M059J (cell line): ENCODE data around the gene CLTRN. TPM values are rescaled to one million over a fixed set of nuclear protein-coding genes. Genes with fewer than 3 reads are reported as not detected.
"Not testable (repeated sequence)": the region's sequence is repeated elsewhere in the genome, so short reads cannot be mapped to it uniquely, and the experiment has no call there.

ENCODE experiments used
- DNase-seq: peaks from one replicate; pipeline ENCODE4 v3.0.0-alpha.2; 2012; ENCODE audit warnings: low read depth
- total RNA-seq: library from RNA; depleted of rRNA; stranded (reverse); fragments of >200 nt; shearing (Covaris generic); gene quantifications from 2 replicates; pipeline ENCODE4 v1.2.3, GENCODE V29; 2014

The CLTRN gene
- total RNA-seq, 1 experiment from 2014 or later = 4.4 TPM

DNA sequence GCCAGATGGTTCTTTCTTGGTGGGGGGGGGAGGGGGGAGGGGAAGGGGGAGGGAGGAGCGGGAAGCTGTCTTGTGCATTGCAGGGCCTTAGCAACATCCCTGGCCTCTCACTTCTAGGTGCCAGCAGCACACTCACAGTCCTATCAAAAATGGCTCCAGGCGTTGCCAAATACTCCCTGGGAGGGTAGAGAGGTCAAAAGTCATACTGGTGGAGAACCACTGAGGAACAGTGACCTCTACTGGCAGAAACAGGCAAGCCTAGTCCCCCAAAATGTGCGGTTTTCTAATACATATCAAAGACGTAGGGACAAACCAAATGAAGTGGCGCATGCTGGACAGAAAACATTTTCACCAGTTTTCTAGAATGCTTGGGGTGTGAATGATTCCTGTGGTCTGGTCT lies 17.1 kb downstream of the CLTRN start:
- not testable (repeated sequence) for DNase-seq

- DNase-seq = no peak
Measured at GRCh38 chrX:15646543-15646942, 18.1 kb downstream of the CLTRN start.

DNA sequence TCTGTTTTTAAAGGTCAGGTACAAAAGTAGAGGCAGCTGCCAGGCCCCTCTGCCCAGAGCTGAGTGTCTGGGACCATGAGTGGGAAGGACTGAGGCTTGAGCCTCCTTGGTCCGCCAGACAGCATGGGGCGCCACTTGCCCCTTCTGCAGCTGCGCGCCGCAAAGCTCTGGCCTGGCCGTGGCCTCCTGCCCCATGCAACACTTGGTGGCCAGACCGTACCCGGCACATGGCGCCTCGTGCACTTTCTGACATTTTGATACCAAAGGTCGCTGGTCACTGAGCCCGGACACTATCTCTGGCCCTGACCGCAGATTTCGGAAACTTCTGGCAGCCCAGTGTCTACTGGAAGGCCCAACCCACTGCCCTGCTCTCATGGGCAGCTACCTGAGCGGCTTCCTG lies 18.6 kb downstream of the CLTRN start:
- no peak for DNase-seq

GRCh38 chrX:15645266-15645665 lies 19.3 kb downstream of the CLTRN start:
- peak; percentile 32 for DNase-seq

GRCh38 chrX:15644560-15644872 lies 20.1 kb downstream of the CLTRN start:
- no peak for DNase-seq

GRCh38 chrX:15643786-15644559 lies 20.6 kb downstream of the CLTRN start:
- DNase-seq = no peak

GRCh38 chrX:15631637-15632036 lies 33.0 kb downstream of the CLTRN start:
- no peak for DNase-seq

GRCh38 chrX:15623054-15623453 lies 41.6 kb downstream of the CLTRN start:
- no peak for DNase-seq

DNA sequence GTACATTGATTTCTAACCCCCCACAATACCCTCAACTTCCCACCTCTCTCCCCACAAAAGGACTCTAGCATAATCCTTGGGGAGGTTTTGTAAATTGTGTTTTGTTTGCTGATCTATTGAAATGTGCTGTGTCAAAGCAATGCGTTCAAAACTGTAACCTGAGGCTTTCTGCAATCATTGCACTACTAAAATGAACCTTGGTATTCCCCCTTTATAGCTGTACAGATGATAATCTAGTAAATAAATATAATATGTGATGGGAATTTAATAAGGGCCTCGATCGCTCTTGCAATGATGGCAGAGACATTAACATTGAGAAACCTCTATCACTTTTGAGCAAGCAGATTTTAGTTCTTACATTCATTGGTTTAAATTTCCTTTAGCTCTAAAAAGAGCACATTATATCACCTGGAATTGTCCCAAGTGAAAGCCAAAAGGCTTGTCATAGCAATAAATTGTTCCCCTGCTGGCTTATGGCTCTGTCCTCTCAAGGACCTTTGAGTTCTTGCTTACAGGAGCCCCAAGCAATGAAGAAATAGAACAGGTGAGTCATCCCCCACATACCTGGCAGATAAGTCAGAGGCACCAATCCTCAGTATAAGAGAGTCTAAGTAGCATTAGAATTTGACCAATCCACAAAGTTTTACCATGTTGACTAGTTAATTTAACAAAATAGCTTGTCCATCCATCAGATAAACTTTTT lies 45.4 kb downstream of the CLTRN start:
- DNase-seq = peak; percentile 94

DNA sequence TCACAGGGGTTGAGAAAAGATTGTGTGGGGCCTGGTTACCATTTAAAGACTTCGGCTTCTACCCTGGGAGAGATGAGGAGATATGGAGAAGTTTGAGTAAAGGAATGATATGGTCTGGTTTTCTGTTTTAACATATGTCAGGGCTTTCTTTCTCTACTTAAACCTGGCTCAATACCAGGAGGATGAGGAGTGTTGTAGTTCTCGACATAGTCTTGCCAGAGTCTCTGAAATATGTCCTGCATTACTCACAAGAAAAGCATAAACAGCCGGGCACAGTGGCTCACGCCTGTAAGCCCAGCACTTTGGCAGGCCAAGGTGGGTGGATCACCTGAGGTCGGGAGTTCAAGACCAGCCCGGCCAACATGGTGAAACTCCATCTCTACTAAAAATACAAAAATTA lies 47.5 kb downstream of the CLTRN start:
- peak; percentile 29 for DNase-seq

DNA sequence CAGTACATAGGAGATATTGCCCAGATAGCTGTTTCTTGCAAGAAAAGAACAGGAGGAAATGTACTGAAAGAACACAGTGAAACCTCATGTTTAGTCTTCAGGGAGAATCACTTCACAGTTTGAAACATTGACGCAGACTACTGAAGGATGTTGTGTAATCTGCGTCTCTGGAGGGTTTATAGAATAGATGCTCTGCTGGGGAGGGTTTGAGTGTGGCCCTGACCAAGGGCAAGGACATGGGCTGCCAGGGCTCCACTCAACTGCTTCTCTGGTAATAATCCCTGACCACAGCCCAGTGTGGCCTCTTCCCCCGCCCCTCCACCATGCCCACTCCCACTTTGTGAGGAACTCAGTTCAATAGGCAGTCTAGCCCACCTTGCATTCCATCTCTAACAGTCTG lies 48.1 kb downstream of the CLTRN start:
- no peak for DNase-seq

- no peak for DNase-seq
Measured at GRCh38 chrX:15607067-15607466, 57.5 kb downstream of the CLTRN start.

DNA sequence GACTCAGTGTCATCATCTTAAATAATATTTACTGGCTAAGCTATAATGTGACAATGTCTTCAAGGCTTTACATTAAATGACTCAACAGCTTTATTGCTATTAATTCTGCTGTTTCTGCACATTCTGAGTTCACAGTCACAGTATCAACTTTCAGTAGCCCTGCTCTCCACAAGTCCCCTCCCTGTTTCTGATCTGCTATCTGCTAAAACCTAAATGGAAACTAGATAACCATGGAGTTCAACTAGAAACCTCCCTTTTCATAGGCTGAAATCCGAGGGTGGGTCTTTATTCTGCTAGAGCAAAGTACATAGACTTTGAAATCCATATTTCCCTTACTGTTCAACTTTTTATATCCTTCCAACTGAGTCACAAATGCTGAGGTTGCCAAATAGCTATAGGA lies 58.5 kb downstream of the CLTRN start:
- DNase-seq = no peak

- no peak for DNase-seq
Measured at GRCh38 chrX:15605226-15605625, 59.4 kb downstream of the CLTRN start.

DNA sequence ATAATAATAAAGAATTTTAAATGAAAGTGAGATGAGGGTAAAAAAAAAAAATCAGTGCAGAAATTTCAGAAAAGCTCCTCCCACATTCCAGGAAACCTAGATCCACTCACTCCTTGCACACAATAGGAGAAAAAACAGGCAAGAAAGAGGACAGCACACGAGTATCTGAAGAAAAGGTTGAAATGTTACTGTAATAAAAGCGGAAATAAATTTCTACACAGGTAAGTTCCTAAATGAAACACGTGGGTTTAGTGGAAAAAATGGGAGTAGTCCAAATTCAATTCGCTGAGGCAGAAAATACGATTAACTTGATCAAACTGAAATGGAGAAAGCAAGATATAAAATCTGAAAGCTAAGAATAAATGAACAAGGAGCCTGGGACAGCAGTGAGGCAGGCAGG lies 61.8 kb downstream of the CLTRN start:
- DNase-seq = no peak

GRCh38 chrX:15601932-15602331 lies 62.7 kb downstream of the CLTRN start:
- DNase-seq = no peak

DNA sequence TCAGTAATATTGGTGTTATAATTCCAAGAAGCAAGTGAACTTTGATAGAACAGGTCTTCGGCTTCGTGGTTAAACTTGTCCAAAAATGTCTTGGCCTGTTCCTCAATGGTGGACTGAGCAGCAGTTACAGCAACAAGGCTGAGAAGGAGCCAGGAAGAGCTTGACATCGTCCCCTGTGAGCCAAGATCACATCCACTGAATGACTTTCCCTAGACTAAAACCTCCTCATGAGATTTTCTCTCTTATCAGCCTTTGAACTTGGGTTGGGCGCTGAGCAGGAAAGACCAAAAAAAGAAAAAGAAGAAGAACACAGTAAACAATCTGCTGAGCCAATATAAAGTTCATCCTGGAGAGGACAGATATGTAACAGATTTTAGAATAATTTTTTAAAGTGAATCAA lies 63.9 kb downstream of the CLTRN start, which contains the start of gene ACE2:
TSS of gene ACE2 (minus strand) at position 216 of the 400 bp plus-strand sequence. CDS start at position 167, 49 bp downstream.
- no peak for DNase-seq

DNA sequence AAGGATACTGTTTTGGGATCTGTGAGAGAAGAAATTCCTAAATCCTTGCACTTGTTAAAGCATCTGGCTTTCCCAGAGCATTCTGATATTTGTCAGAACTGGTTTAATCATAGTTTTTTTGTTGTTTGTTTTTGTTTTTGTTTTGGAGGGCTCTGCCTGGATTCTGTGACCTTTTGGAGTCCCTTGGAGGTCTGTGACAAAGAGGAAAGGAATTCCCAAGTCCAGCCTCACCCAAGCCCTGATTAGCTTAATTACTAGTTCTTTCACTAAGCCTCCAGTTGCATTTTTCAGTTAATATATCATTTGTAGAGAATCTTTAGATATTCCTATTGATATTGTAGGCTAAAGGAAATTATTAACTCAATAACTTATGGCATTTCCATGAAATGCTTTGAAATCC lies 64.6 kb downstream of the CLTRN start:
- DNase-seq = peak; percentile 50

DNA sequence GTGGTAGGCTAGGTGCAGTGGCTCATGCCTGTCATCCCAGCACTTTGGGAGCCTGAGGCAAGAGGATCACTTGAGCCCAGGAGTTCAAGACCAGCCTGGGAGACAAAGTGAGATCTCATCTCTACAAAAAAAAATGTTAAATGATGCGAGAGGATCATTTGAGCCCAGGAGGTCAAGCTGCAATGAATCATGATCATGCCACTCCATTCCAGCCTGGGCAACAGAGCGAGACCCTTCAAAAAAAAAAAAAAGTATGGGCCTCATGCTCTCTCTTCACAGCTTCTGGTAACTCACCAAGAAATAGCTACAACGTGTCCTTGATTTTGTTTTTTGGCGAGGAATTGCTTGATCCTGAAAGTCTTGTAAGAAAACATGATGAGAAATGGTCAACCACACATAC lies 65.1 kb downstream of the CLTRN start:
- DNase-seq = peak; percentile 20

GRCh38 chrX:15598026-15598425 lies 66.6 kb downstream of the CLTRN start:
- peak; percentile 59 for DNase-seq

DNA sequence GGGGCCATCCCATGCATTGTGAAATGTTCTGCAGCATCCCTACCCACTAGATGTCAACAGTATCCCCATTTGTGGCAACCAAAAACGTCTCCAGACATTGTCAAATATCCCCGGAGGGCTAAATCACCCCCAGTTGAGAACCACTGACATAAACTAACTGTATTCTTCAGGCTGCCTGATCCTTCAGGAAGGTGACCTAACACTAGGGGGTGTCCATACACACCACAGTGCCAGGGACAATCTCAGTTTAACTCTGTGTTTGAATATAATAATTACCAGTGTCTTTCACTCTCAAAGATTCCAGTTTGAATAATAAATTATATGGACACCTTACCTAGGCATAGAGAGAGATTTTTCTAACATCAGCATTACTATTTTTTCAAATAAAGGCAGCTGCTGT lies 70.2 kb downstream of the CLTRN start:
- peak; percentile 25 for DNase-seq

DNA sequence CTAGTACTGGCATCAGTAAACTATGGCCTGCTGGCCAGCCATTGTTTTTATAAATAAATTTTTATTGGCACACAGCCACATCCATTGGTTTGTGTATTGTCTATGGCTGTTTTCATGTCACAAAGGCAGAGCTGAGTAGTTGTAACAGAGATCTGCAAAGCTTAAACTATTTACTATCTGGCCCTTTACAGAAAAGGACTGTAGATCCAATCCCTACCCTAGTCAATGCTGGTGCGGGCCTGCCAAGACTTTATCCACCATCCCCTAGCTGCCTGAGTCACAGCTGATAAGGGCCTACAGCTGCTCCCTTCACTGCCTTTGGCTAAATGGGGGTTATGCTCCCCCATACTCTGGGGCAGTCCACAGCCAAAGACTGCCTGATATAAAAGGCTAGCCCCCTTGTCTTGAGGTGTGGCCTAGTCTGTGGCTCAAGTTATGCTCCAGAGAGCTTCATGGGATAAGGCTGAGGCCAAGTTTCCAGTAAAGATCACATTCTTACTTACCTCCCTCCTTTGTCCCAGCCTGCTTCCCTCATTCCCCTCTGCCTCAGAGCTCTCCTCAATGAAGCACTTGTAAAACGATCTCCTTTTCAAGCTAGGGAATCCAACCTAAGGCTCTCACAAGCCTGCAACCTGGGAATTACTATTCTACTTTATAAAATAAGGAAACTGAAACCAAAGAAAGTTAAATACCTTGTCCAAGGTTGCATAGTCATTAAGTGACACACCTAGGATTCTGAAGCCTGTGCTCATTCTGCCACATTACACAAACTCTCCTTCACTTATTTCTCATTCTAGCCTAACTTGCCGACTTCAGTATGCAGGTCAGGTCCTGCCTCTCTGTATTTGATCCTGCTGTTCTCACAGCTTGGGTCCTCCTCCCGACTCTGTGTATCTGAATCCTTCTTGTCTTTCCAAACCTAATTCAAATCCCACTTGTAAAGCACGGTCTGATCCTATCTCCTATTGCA lies 84.5 kb downstream of the CLTRN start:
- peak; percentile 59 for DNase-seq
